ENCODE measurements around the gene VWC2.

VWC2 gene

GRCh38 chr7:49800031-49800430 lies 26.6 kb downstream of the VWC2 start:
- DNase-seq (ENCODE audit: low spot score), result no peak
- TF ChIP-seq CTCF (IDR thresholded peaks at IDR 0.05; ENCODE audit: extremely low read depth, missing control alignments), result no peak

- no peak for TF ChIP-seq CTCF (IDR thresholded peaks at IDR 0.05; ENCODE audit: extremely low read depth, missing control alignments)
Measured at GRCh38 chr7:49802600-49802999, 29.2 kb downstream of the VWC2 start.

GRCh38 chr7:49803812-49804211 lies 30.4 kb downstream of the VWC2 start:
- no peak for DNase-seq (ENCODE audit: low spot score)
- no peak for TF ChIP-seq CTCF (IDR thresholded peaks at IDR 0.05; ENCODE audit: extremely low read depth, missing control alignments)

More at GRCh38 chr7:49802600-49802999, 29.2 kb downstream of the VWC2 start:
- DNase-seq (ENCODE audit: low spot score), result no peak

GRCh38 chr7:49805371-49806007 lies 32.1 kb downstream of the VWC2 start:
- no peak for TF ChIP-seq CTCF (IDR thresholded peaks at IDR 0.05; ENCODE audit: extremely low read depth, missing control alignments)
- DNase-seq (ENCODE audit: low spot score), result no peak

- DNase-seq (ENCODE audit: low spot score), result no peak
- no peak for TF ChIP-seq CTCF (IDR thresholded peaks at IDR 0.05; ENCODE audit: extremely low read depth, missing control alignments)
Measured at GRCh38 chr7:49812534-49812933, 39.1 kb downstream of the VWC2 start.

GRCh38 chr7:49817279-49817678 lies 43.8 kb downstream of the VWC2 start:
- TF ChIP-seq CTCF (IDR thresholded peaks at IDR 0.05; ENCODE audit: extremely low read depth, missing control alignments), result no peak
- DNase-seq (ENCODE audit: low spot score), result no peak

- no peak for TF ChIP-seq CTCF (IDR thresholded peaks at IDR 0.05; ENCODE audit: extremely low read depth, missing control alignments)
- DNase-seq (ENCODE audit: low spot score), result no peak
Measured at GRCh38 chr7:49821181-49821580, 47.7 kb downstream of the VWC2 start.
